Stimulated activated CD4-positive, alpha-beta T cell treated with anti-CD3 and anti-CD28 coated beads, Interleukin-1b, Interleukin-23, amount 100 ng/mL, for 24 hours (primary cell): Measurements from ENCODE around the gene C12orf43.

Source experiments
- DNase-seq, 4 experiments: peaks; one replicate each; pipeline ENCODE4 v3.0.0-alpha.2; 2020; ENCODE audit warnings: low read depth in 4 of 4, low spot score in 1 of 4

Gene C12orf43

GRCh38 chr12:121000530-121000929, 15.8 kb downstream of the C12orf43 start:
- DNase-seq: no peak

DNA sequence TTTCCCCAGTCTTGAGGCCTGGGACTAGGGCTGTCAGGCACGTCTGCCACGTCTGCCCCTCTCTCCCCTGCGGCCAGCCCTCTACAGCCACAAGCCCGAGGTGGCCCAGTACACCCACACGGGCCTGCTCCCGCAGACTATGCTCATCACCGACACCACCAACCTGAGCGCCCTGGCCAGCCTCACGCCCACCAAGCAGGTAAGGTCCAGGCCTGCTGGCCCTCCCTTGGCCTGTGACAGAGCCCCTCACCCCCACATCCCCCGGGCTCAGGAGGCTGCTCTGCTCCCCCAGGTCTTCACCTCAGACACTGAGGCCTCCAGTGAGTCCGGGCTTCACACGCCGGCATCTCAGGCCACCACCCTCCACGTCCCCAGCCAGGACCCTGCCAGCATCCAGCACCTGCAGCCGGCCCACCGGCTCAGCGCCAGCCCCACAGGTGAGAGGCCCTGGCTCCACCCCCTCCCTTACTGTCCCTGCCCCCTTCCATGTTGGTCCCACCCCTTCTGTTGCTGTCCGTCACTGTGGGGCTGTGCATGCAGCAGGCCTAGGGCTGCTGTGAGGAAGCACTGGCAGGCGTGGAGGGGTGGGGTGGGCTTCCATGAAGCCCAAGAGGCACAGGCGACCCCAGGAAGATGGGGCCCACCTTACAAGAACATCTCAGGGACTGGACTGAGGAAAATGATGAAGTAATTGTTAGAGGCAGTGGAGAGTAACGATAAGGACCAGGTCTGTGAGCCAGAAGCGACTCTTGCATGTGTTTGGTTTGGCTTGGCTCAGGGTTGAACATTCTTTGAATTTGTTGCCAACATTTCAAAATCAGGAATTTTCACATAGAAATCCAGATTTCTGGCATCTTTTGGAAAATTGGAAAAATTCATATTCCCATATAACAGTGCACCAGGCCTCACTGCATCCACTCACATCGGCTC, 16.8 kb downstream of the C12orf43 start:
- no peak for DNase-seq

GRCh38 chr12:120998435-120998834, 17.9 kb downstream of the C12orf43 start:
- DNase-seq: no peak

- DNase-seq: no peak
These were observed 18.8 kb downstream of the C12orf43 start for GRCh38 chr12:120997448-120997847.

DNA sequence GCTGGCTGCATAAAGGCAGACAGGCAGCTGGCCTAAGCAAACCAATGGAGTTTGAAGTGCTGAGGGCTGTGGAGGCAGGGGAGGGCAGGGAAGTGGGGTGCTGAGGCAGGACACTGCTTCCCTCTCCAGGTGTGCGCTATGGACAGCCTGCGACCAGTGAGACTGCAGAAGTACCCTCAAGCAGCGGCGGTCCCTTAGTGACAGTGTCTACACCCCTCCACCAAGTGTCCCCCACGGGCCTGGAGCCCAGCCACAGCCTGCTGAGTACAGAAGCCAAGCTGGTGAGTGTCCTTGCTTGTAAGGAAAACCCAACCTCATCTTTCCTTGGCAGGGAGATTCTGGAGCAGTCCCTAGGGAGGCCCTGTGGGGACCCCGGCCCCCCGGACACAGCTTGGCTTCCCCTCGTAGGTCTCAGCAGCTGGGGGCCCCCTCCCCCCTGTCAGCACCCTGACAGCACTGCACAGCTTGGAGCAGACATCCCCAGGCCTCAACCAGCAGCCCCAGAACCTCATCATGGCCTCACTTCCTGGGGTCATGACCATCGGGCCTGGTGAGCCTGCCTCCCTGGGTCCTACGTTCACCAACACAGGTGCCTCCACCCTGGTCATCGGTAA, 20.0 kb downstream of the C12orf43 start:
- DNase-seq: no peak

DNA sequence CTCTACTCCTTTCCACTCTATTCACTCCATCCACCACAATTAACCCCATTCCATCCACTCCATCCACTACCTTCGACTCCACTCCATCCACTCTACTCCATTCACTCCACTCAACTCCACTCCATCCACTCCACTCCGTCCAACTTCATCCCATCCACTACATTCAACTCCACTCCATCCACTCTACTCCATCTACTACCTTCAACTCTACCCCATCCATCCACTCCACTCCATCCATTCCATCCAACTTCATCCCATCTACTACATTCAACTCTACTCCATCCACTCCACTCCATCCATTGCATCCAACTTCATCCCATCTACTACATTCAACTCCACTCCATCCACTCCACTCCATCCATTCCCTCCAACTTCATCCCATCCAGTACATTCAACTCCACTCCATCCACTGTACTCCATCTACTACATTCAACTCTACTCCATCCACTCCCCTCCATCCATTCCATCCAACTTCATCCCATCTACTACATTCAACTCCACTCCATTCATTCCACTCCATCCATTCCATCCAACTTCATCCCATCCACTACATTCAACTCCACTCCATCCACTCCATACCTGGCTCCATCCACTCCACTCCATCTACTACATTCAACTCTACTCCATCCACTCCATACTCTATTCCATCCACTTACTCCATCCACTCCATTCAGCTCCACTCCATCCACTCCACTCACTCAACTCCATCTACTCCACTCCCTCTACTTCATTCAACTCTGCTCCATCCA, 21.5 kb downstream of the C12orf43 start:
- DNase-seq: no peak

GRCh38 chr12:120994059-120994458, 22.2 kb downstream of the C12orf43 start:
- DNase-seq: no peak

GRCh38 chr12:120993496-120993895, 22.8 kb downstream of the C12orf43 start:
- no peak for DNase-seq

- no peak for DNase-seq
These were observed 23.3 kb downstream of the C12orf43 start for GRCh38 chr12:120992989-120993388.

DNA sequence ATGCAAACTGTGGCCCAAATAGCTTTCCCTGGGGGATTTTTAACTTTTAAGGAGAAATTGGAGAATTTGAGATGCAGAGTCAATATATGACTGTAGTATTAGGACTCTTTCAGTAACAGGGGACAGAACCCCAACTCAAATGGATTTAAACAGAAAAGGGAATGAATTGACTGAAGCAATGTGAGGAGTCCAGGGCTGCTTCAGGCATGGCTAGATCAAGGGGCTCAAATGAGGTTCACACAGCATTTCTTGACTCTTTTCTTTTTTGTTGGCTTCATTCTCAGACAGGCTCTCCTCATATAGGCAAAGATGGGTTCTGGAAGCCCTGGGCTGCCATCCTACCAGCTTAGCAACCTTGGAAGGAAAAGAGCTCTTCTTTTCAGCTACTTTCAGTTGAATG, 24.3 kb downstream of the C12orf43 start:
- no peak for DNase-seq

DNA sequence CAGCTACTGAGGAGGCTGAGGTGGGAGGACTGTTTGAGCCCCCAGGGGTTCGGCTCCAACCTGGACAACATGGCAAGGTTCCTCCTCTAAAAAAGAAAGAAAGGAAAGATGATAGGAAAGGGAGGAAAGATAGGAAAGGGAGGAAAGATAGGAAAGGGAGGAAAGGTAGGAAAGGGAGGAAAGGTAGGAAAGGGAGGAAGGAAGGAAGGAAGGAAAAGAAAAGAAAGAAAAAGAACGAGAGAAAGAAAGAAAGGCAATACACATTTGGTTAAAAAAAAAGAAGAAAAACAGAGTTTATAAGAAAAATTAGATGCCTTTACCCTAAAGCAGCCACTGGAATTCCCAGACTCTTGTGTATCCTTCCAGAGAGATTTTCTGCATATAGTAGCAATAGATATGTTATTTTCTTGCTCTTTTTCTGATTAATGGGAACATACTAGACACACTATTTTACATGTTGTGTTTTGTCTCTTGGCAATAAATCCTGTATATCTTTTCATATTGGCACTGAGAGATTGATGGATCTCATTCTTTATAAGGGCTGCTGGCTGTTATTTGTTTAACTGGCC, 25.7 kb downstream of the C12orf43 start:
- DNase-seq: no peak

GRCh38 chr12:120989687-120990086, 26.6 kb downstream of the C12orf43 start:
- DNase-seq: no peak

DNA sequence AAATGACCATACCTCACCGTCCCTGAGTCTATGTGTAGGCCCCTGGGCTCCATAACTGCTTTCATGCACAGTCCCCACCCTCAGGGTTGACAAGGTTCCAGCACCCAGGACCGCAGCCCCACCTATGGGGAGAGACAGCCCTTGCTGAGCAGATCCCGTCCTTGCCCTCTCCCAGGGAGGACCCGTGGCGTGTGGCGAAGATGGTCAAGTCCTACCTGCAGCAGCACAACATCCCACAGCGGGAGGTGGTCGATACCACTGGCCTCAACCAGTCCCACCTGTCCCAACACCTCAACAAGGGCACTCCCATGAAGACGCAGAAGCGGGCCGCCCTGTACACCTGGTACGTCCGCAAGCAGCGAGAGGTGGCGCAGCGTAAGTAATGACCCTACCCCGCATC, 27.6 kb downstream of the C12orf43 start:
- DNase-seq: no peak

DNA sequence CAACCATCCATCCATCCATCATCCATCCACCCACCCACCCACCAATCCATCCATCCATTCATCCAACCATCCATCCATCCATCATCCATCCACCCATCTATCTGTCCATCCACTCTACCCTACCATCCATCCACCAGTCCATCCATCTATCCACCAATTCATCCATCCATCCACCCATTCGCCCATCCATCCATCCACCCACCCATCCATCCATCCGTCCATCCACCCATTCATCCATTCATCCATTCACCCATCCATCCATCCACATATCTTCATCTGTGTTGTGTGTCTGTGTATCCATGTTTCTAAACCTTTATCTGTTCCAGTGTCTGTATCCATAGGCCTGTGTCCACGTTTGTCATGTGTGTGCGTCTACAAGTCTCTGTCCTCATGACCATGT, 28.1 kb downstream of the C12orf43 start:
- no peak for DNase-seq

GRCh38 chr12:120984351-120984898, 31.9 kb downstream of the C12orf43 start:
- DNase-seq: no peak

- DNase-seq: no peak
These were observed 32.5 kb downstream of the C12orf43 start for GRCh38 chr12:120983759-120984158.

GRCh38 chr12:120982659-120983058, 33.6 kb downstream of the C12orf43 start:
- no peak for DNase-seq

DNA sequence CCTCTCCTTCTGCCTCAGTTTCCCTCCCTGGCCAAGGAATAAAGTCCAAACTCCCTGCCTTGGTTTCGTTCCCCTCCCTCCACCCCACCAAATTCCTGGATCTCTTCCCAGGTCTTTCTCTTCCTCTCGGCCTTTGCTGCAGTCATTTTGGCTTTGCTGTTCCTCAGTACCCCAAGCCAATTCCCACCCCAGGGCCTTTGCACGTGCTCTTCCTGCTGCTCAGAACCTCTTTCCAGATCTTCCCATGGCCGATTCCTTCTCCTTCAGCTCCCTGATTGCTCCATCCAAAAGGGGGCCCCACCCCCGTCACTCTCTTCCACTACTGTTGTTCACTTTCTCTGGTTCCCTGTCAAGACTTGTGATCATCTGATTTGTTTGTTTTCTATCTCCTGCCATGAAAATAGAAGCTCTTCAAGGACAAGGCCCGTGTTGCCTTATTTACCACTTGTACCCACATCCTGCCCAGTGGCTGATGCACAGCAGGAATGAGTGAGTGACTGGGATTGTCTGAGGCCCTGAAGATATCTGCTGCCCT, 34.8 kb downstream of the C12orf43 start:
- no peak for DNase-seq

DNA sequence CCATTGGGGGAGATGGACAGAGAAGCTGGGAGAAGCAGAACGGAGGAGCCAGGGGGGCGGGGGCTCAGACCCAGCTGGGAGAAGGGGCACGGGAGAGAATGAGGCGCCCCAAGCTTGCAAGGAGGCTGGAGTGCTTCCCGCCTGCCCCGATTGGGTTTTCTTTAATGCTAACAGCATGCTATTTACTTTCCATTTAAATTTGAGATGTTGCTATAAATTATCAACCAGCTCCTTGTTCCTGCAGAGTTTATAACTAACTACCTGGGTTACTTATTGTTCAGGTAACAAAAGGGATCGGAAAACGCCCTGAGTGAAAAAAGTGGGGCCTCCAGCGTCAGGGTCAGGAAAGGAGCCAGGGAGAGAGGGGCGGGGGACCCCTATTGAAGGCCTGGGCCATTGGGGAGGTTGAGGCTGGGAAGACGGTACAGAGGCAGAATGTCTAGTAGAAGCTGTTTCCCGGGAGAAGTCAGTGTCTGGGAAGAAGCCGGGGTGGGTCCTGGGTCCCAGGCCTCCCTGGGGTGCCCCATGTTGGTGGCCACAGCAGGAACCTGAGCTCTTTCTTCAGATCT, 35.4 kb downstream of the C12orf43 start:
- no peak for DNase-seq

DNA sequence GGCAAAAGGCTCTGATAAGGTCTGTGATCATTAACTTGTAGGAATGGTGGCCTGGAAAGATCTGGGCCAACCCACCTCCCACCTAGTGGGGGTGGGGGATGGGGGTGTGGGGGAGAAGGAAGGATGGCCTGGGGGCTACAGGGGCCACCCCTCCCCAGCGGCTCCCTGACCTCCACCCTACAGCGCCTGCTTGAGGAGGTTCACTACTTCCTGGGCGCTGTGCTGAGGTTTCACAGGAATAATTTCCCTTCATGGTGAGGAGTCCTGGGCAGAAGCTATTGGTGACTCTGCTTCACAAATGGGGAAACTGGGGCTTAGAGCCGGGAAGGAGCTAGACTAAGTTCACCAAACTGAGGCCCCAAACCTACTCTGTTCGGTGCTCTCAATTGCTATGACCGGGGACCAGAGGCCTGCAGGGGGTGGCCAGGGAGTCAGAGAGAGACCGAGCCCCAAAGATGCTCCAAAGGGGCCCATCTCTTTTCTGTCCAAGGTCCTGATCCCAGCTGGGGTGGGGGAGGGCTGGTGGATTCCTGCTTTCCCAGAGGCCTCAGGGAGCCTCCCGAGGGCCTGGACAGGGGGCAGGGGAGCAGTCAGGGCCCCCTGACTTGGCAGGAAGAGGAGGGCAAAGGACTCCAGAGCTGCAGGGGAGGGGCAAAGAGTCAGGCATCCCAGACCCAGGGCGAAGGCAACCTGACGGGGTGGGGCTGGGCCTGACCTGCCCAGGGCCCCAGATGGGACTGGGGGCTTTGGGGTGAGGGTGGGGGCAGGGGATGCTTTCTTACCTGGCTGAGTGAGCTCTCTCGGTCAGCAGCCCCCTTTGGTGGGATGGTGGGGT, 36.2 kb downstream of the C12orf43 start:
- no peak for DNase-seq
